ENCODE data around the gene STAB2. TPM values are rescaled to one million over a fixed set of nuclear protein-coding genes. Genes with fewer than 3 reads are reported as not detected.

The STAB2 gene
- total RNA-seq, 3 donors from 2014 or later, result 0.85 to 1.5 (median 0.98) TPM

DNA sequence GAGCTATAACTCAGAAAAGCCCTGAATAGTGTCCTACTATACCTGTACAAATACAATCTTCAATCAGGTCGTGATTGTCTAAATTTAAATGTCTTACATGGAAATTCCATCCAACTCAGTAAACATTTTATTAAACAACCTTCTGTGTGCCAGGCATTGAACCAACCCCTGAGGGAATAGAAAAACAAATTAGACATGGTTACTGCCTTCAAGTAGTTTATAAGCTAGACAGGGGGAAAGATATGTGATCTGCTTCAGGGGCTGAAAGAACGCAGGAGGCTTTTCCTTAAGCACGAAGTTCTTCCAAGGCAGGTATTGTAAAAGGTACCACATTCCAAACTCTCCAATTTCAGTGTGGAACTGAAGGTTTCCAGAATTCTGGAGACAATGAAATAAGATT is 39.7 kb upstream of the STAB2 start:
- DNase-seq, result no peak
- intact Hi-C loops (cut with DNase I, micrococcal nuclease), result loop anchor here in 1 of 2 donors (5.0 kb wide), 1 partner anchor 595 kb away; no protein-coding TSS in a partner anchor
- Histone ChIP-seq H3K9me3 (no peaks in the 10 kb centered on the region), H3K4me3 (no peak overlapping the region), H3K4me1 (ENCODE audit: low read depth) (no peaks in the 10 kb centered on the region), H3K36me3 (ENCODE audit: low read depth) (no peaks in the 10 kb centered on the region)
- no peak for ATAC-seq
- TF ChIP-seq, protein P1, sequence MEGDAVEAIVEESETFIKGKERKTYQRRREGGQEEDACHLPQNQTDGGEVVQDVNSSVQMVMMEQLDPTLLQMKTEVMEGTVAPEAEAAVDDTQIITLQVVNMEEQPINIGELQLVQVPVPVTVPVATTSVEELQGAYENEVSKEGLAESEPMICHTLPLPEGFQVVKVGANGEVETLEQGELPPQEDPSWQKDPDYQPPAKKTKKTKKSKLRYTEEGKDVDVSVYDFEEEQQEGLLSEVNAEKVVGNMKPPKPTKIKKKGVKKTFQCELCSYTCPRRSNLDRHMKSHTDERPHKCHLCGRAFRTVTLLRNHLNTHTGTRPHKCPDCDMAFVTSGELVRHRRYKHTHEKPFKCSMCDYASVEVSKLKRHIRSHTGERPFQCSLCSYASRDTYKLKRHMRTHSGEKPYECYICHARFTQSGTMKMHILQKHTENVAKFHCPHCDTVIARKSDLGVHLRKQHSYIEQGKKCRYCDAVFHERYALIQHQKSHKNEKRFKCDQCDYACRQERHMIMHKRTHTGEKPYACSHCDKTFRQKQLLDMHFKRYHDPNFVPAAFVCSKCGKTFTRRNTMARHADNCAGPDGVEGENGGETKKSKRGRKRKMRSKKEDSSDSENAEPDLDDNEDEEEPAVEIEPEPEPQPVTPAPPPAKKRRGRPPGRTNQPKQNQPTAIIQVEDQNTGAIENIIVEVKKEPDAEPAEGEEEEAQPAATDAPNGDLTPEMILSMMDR (IDR thresholded peaks at IDR 0.05), result no peak

- no peaks in the 10 kb centered on the region for H3K9me3 ChIP-seq
- H3K4me3 ChIP-seq, result no peak overlapping the region
- intact Hi-C loops (cut with DNase I, micrococcal nuclease), result loop anchor here (2.0 to 5.0 kb wide), 2 partner anchors 596 to 599 kb away; no protein-coding TSS in a partner anchor
- TF ChIP-seq, protein P1 (IDR thresholded peaks at IDR 0.05), result no peak
- H3K4me1 ChIP-seq (ENCODE audit: low read depth), result no peaks in the 10 kb centered on the region
- DNase-seq, result no peak
- H3K36me3 ChIP-seq (ENCODE audit: low read depth), result no peaks in the 10 kb centered on the region
- ATAC-seq, result no peak
Measured at GRCh38 chr12:103547929-103548328, 39.1 kb upstream of the STAB2 start.

DNA sequence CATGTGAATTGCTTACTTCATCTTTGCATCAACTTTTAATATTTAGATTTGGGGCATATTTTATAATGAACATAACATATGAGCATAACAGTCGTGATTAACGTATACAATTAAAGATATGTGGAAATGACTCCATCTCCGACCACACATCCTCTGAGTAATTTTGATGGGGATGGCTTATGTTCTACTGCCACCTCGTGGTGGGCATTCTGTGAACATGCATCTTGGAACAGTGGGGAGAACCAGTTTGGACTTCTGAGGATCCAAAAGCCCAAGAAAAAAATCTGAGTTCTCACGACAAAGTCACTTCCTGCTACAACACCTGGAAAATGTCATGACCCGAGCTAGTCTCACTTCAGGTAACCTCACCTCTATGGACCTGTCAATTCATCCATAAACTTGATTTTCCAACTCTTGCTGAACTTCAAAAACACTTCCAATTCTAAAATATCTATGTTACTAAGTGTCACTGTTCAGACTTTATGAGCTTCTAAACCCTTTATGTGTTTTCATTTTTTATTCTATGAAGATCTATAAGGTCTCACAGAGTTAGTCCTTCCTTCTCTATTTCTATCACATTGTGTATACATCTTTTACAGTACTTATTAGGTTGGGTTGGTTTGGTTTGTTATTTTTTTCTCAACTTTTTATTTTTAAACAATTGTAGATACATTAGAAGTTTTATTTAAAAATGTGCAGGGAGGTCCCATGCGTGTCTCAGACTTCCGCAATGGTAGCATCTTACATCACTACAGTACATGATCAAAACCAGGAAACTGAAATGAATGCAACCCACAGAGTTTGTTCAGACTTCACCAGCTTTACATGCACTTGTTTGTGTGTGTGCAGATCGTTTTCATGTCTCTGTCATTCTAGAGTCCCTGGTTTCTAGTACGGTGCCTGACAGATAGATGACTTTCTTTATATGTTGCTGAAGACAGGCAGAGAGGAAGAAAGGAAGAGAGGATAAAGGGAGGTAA is 38.2 kb upstream of the STAB2 start:
- TF ChIP-seq, protein P1 (IDR thresholded peaks at IDR 0.05), result peak; percentile 46
- no peaks in the 10 kb centered on the region for H3K4me1 ChIP-seq (ENCODE audit: low read depth)
- no peaks in the 10 kb centered on the region for H3K36me3 ChIP-seq (ENCODE audit: low read depth)
- intact Hi-C loops (cut with DNase I, micrococcal nuclease), result loop anchor here (2.0 to 5.0 kb wide), 2 partner anchors 597 to 600 kb away; no protein-coding TSS in a partner anchor
- ATAC-seq, result peak; percentile 61
- DNase-seq, result peak in 2 of 3 donors; percentile 32 to 86
- no peak overlapping the region for H3K4me3 ChIP-seq
- no peaks in the 10 kb centered on the region for H3K9me3 ChIP-seq

- TF ChIP-seq, protein P1 (IDR thresholded peaks at IDR 0.05), result no peak
- H3K4me1 ChIP-seq (ENCODE audit: low read depth), result no peaks in the 10 kb centered on the region
- intact Hi-C loops (cut with DNase I, micrococcal nuclease), result no loop called here
- no peak overlapping the region for H3K4me3 ChIP-seq
- H3K9me3 ChIP-seq, result no peaks in the 10 kb centered on the region
- DNase-seq, result no peak
- no peak for ATAC-seq
- H3K36me3 ChIP-seq (ENCODE audit: low read depth), result no peaks in the 10 kb centered on the region
Measured at GRCh38 chr12:103556890-103557627, 30.0 kb upstream of the STAB2 start.

DNA sequence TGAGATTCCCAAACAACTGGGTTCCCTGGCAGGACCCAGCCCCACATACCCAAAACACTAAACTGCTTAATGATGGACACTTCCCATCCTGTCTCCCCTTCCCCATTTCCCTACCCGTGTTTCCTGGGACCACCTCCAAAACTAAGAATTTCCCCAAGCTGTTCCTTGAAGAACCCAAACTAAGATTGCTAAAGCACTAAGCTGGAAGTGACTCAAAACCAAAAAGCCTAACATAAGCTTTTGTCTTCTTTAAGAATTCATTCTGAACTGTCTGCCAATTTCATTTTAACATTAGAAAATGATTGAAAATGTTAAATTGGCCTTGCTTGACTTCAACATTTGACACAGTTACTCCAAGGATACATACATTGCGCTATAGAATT is 29.5 kb upstream of the STAB2 start:
- TF ChIP-seq, protein P1 (IDR thresholded peaks at IDR 0.05), result no peak
- Histone ChIP-seq H3K9me3 (no peaks in the 10 kb centered on the region), H3K4me3 (no peak overlapping the region), H3K36me3 (ENCODE audit: low read depth) (no peaks in the 10 kb centered on the region), H3K4me1 (ENCODE audit: low read depth) (no peaks in the 10 kb centered on the region)
- DNase-seq (no peak), ATAC-seq (no peak)
- intact Hi-C loops (cut with DNase I, micrococcal nuclease), result no loop called here

Measured in mucosa of descending colon (tissue), 3 donors.